ENCODE measurements around the gene TARBP2.
"Not testable (repeated sequence)": the region's sequence is repeated elsewhere in the genome, so short reads cannot be mapped to it uniquely, and the experiment has no call there.

Gene TARBP2

GRCh38 chr12:53516758-53517455, 15.8 kb downstream of the TARBP2 start:
- DNase-seq, result no peak

- no peak for DNase-seq
Observed at GRCh38 chr12:53518381-53518780, 17.3 kb downstream of the TARBP2 start.

GRCh38 chr12:53523131-53523530, 22.0 kb downstream of the TARBP2 start:
- DNase-seq, result no peak

GRCh38 chr12:53524476-53524875, 23.4 kb downstream of the TARBP2 start:
- DNase-seq, result no peak

GRCh38 chr12:53530061-53530460, 29.0 kb downstream of the TARBP2 start:
- no peak for DNase-seq

- DNase-seq, result no peak
Observed at GRCh38 chr12:53530920-53531319, 29.8 kb downstream of the TARBP2 start.

GRCh38 chr12:53532021-53532420, 30.9 kb downstream of the TARBP2 start:
- no peak for DNase-seq

- DNase-seq, result no peak
Observed at GRCh38 chr12:53532524-53533445, 31.7 kb downstream of the TARBP2 start.

- DNase-seq, result no peak
Observed at GRCh38 chr12:53533471-53533870, 32.4 kb downstream of the TARBP2 start.

GRCh38 chr12:53536962-53537361, 35.9 kb downstream of the TARBP2 start:
- no peak for DNase-seq

GRCh38 chr12:53538209-53538689, 37.2 kb downstream of the TARBP2 start:
- DNase-seq, result no peak

GRCh38 chr12:53539526-53539925, 38.4 kb downstream of the TARBP2 start:
- DNase-seq, result no peak

GRCh38 chr12:53543539-53543938, 42.5 kb downstream of the TARBP2 start:
- peak; percentile 25 for DNase-seq

GRCh38 chr12:53548354-53548753, 47.3 kb downstream of the TARBP2 start:
- DNase-seq, result not testable (repeated sequence)

- not testable (repeated sequence) for DNase-seq
Observed at GRCh38 chr12:53550131-53550530, 49.0 kb downstream of the TARBP2 start.

GRCh38 chr12:53550595-53550994, 49.5 kb downstream of the TARBP2 start:
- no peak for DNase-seq

- no peak for DNase-seq
Observed at GRCh38 chr12:53551889-53552291, 50.8 kb downstream of the TARBP2 start.

GRCh38 chr12:53552361-53553327, 51.6 kb downstream of the TARBP2 start:
- DNase-seq, result no peak

Measured in GDM1 (cell line).